Measurements from ENCODE around the gene SCN9A. TPM values are rescaled to one million over a fixed set of nuclear protein-coding genes. Genes with fewer than 3 reads are reported as not detected.

SCN9A gene
- total and polyA plus RNA-seq, 2 of the 4 experiments (the other 2 are of a cell fraction), result 40.1 to 135 TPM

DNA sequence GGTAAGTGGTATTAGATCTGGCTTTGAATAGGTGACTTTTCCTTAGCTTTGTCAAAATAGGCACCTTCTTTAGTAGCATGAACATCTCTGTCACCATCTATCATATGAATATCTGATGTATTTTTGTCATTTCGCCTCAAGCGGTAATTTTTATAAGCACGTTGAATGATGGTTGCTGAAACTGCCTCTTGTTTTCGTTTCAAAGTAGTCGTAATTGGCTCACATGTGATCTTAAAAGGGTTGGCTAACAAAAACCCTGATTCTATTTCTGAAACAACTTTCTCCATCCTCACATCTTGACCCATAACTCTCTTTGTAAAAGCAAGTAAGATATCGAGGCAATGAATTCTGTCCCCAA, 29.8 kb upstream of the SCN9A start:
- H2BK120ac ChIP-seq (ENCODE audit: low read depth, low read length), result no peak overlapping the region
- no peaks in the 10 kb centered on the region for H4K20me1 ChIP-seq (ENCODE audit: insufficient read depth, low read length)
- H3K4me1 ChIP-seq (ENCODE audit: control insufficient read depth, insufficient read depth, low read length), result no peaks in the 10 kb centered on the region; the same call in 1 of the 2 replicates
- H3K9me1 ChIP-seq (ENCODE audit: insufficient read depth, low read length), result no peaks in the 10 kb centered on the region
- no peak overlapping the region for H3K9ac ChIP-seq (ENCODE audit: low read depth, low read length)
- no peak overlapping the region for H3K56ac ChIP-seq (ENCODE audit: extremely low read depth, insufficient read depth, low read length)
- H3K14ac ChIP-seq (replicated peaks; ENCODE audit: low read depth, low read length), result no peak overlapping the region
- no peaks in the 10 kb centered on the region for H3K27me3 ChIP-seq (ENCODE audit: control insufficient read depth, insufficient read depth, low read length)
- TF ChIP-seq, protein P1, sequence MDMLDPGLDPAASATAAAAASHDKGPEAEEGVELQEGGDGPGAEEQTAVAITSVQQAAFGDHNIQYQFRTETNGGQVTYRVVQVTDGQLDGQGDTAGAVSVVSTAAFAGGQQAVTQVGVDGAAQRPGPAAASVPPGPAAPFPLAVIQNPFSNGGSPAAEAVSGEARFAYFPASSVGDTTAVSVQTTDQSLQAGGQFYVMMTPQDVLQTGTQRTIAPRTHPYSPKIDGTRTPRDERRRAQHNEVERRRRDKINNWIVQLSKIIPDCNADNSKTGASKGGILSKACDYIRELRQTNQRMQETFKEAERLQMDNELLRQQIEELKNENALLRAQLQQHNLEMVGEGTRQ (IDR thresholded peaks at IDR 0.05; ENCODE audit: low read depth, low read length), result no peak
- DNase-seq (no peak), ATAC-seq (ENCODE audit: low read depth) (no peak)
- no peak overlapping the region for H2BK15ac ChIP-seq (ENCODE audit: low read depth, low read length)
- H2BK5ac ChIP-seq (ENCODE audit: low read depth, low read length, poor library complexity, severe bottlenecking), result no peak overlapping the region
- H3K27ac ChIP-seq (ENCODE audit: insufficient read depth, low read length), result no peak overlapping the region
- H3K4me2 ChIP-seq (ENCODE audit: low read depth, low read length), result no peak overlapping the region
- CTCF ChIA-PET, result interaction anchor here (1.1 kb wide), 1 partner anchor 45 kb away, joined by 3 read pairs; no protein-coding TSS in a partner anchor
- no peak overlapping the region for H4K91ac ChIP-seq (ENCODE audit: insufficient read depth, low read depth, low read length)
- no peak overlapping the region for H3K4me3 ChIP-seq (ENCODE audit: insufficient read depth, low read depth, low read length)
- in situ Hi-C loops (cut with MboI; ENCODE audit: low sequenced_read_pairs), result loop anchor here (25.0 kb wide), 1 partner anchor 443 kb away; the partner anchor contains the start of gene TTC21B
- no CpG with 5 or more reads among the region's 6 CpGs for WGBS, 2 experiments (ENCODE audit: extremely low coverage in 2 of 2, insufficient read length in 1 of 2)
- no peaks in the 10 kb centered on the region for H3K9me3 ChIP-seq (ENCODE audit: control insufficient read depth, insufficient read depth, low read length)
- intact Hi-C loops (cut with micrococcal nuclease), result no loop called here
- H4K8ac ChIP-seq (ENCODE audit: low read depth in 2 of 2, low read length in 2 of 2), result no peak overlapping the region
- H3K18ac ChIP-seq (ENCODE audit: low read depth, low read length), result no peak overlapping the region
- H2BK20ac ChIP-seq (ENCODE audit: low read depth, low read length), result no peak overlapping the region
- H3K79me1 ChIP-seq (ENCODE audit: low read depth in 1 of 2, low read length in 2 of 2), result no peaks in the 10 kb centered on the region
- no peak overlapping the region for H3K23ac ChIP-seq (ENCODE audit: low read depth, low read length)
- no peak overlapping the region for H2AK9ac ChIP-seq (replicated peaks; ENCODE audit: low read depth, low read length, poor library complexity)
- H4K5ac ChIP-seq (ENCODE audit: low read depth, low read length), result no peak overlapping the region
- H3K36me3 ChIP-seq (ENCODE audit: control insufficient read depth, insufficient read depth, low read length), result no peaks in the 10 kb centered on the region
- POLR2A ChIA-PET (ENCODE audit: unreplicated experiment), result no interaction called here
- dilution Hi-C loops (cut with HindIII; ENCODE audit: low sequenced_read_pairs, unreplicated experiment), result no loop called here
- no peak overlapping the region for H2AK5ac ChIP-seq (ENCODE audit: low read depth, low read length)
- BruUV-seq (replicated peaks), result no TSS peak
- H2AFZ ChIP-seq (replicated peaks; ENCODE audit: low read length, poor library complexity), result no peak overlapping the region
- H3K4ac ChIP-seq (ENCODE audit: low read depth, low read length), result no peak overlapping the region
